ENCODE data around the gene GGA2.

- TF ChIP-seq CTCF (IDR thresholded peaks at IDR 0.05) (no peak), POLR2A (IDR thresholded peaks at IDR 0.05) (no peak)
Measured at GRCh38 chr16:23469814-23470213, 40.5 kb downstream of the GGA2 start.
